H9 (cell line): Measurements from ENCODE around the gene ACADS. TPM values are rescaled to one million over a fixed set of nuclear protein-coding genes. Genes with fewer than 3 reads are reported as not detected.

Experiments used
- DNase-seq: peaks from one replicate; pipeline ENCODE4 v3.0.0-alpha.2; 2017
- H2AFZ ChIP-seq: one replicate; pipeline ENCODE4 v1.6.1; 2013; ENCODE audit warnings: mild to moderate bottlenecking, low read length, control low read depth, moderate library complexity
- H2AK5ac ChIP-seq: 2 replicates; pipeline ENCODE4 v1.6.1; 2013; ENCODE audit warnings: low read length, control low read depth, mixed read lengths; ENCODE audit not compliant: insufficient read length
- H2BK120ac ChIP-seq: one replicate; pipeline ENCODE4 v1.6.1; 2013; ENCODE audit warnings: low read depth, mild to moderate bottlenecking, low read length, control low read depth, inconsistent platforms; ENCODE audit not compliant: poor library complexity, severe bottlenecking
- H2BK12ac ChIP-seq: 2 replicates; pipeline ENCODE4 v1.6.1; 2013; ENCODE audit warnings: low read length, control low read depth, mixed read lengths, low read depth; ENCODE audit not compliant: insufficient read length
- H2BK15ac ChIP-seq: 2 replicates; pipeline ENCODE4 v1.6.1; 2013; ENCODE audit warnings: low read depth, low read length, control low read depth
- H2BK20ac ChIP-seq: one replicate; pipeline ENCODE4 v1.6.1; 2013; ENCODE audit warnings: low read depth, mild to moderate bottlenecking, low read length, control low read depth, inconsistent platforms; ENCODE audit not compliant: poor library complexity, severe bottlenecking
- H2BK5ac ChIP-seq: 2 replicates; pipeline ENCODE4 v1.6.1; 2013; ENCODE audit warnings: low read length, control low read depth, mixed read lengths; ENCODE audit not compliant: insufficient read length
- H3K14ac ChIP-seq: 2 replicates; pipeline ENCODE4 v1.6.1; 2013; ENCODE audit warnings: low read length, control low read depth; ENCODE audit not compliant: insufficient read depth
- H3K18ac ChIP-seq: 2 replicates; pipeline ENCODE4 v1.6.1; 2013; ENCODE audit warnings: low read depth, mild to moderate bottlenecking, mixed read lengths, low read length, control low read depth; ENCODE audit not compliant: insufficient read length
- H3K23ac ChIP-seq: 2 replicates; pipeline ENCODE4 v1.6.1; 2013; ENCODE audit warnings: low read length, control low read depth, mixed read lengths, low read depth; ENCODE audit not compliant: insufficient read length
- H3K23me2 ChIP-seq: 2 replicates; pipeline ENCODE4 v1.6.1; 2013; ENCODE audit warnings: low read depth, mild to moderate bottlenecking, mixed read lengths, low read length, control low read depth; ENCODE audit not compliant: insufficient read length, poor library complexity, severe bottlenecking
- H3K27ac ChIP-seq: 2 replicates; pipeline ENCODE4 v1.5.1; 2013; ENCODE audit warnings: low read length, control low read depth, mixed read lengths, low read depth; ENCODE audit not compliant: insufficient read length
- H3K27me3 ChIP-seq: 2 replicates; pipeline ENCODE4 v1.6.1; 2013; ENCODE audit warnings: low read length, control low read depth, inconsistent platforms; ENCODE audit not compliant: insufficient read depth
- H3K4ac ChIP-seq: 2 replicates; pipeline ENCODE4 v1.6.1; 2013; ENCODE audit warnings: low read depth, mild to moderate bottlenecking, control low read depth, inconsistent platforms, low read length, moderate library complexity
- H3K4me1 ChIP-seq: 2 replicates; pipeline ENCODE4 v1.6.1; 2013; ENCODE audit warnings: low read length, control low read depth, inconsistent platforms; ENCODE audit not compliant: insufficient read depth
- H3K4me2 ChIP-seq: 2 replicates; pipeline ENCODE4 v1.6.1; 2013; ENCODE audit warnings: low read length, control low read depth, mixed read lengths; ENCODE audit not compliant: insufficient read length, insufficient read depth
- H3K56ac ChIP-seq: 2 replicates; pipeline ENCODE4 v1.6.1; 2013; ENCODE audit warnings: low read depth, mild to moderate bottlenecking, mixed read lengths, low read length, control low read depth; ENCODE audit not compliant: insufficient read length
- H3K79me1 ChIP-seq: 2 replicates; pipeline ENCODE4 v1.6.1; 2013; ENCODE audit warnings: low read depth, mild to moderate bottlenecking, moderate library complexity, low read length, control low read depth, inconsistent platforms; ENCODE audit not compliant: insufficient read depth, poor library complexity, severe bottlenecking
- H3K79me2 ChIP-seq: 2 replicates; pipeline ENCODE4 v1.6.1; 2013; ENCODE audit warnings: low read length, control low read depth, inconsistent platforms; ENCODE audit not compliant: insufficient read depth
- H3K9ac ChIP-seq: 2 replicates; pipeline ENCODE4 v1.6.1; 2013; ENCODE audit warnings: low read length, control low read depth, mixed read lengths; ENCODE audit not compliant: insufficient read length; ENCODE audit errors: extremely low read depth
- H3K9me3 ChIP-seq: one replicate; pipeline ENCODE4 v1.6.1; 2013; ENCODE audit warnings: low read depth, low read length, inconsistent platforms; ENCODE audit not compliant: control insufficient read depth
- H3T11ph ChIP-seq: one replicate; pipeline ENCODE4 v1.6.1; 2013; ENCODE audit warnings: mild to moderate bottlenecking, low read length, control low read depth, inconsistent platforms
- H4K20me1 ChIP-seq: one replicate; pipeline ENCODE4 v1.6.1; 2013; ENCODE audit not compliant: control insufficient read depth, insufficient read length, insufficient read depth
- H4K5ac ChIP-seq: 2 replicates; pipeline ENCODE4 v1.6.1; 2013; ENCODE audit warnings: low read depth, mild to moderate bottlenecking, mixed read lengths, low read length, control low read depth; ENCODE audit not compliant: insufficient read length
- H4K8ac ChIP-seq: replicated peaks from 2 replicates; pipeline ENCODE4 v1.6.1; 2013; ENCODE audit warnings: low read length, control low read depth, mixed read lengths, low read depth; ENCODE audit not compliant: insufficient read length
- H4K91ac ChIP-seq: 2 replicates; pipeline ENCODE4 v1.6.1; 2013; ENCODE audit warnings: low read depth, mild to moderate bottlenecking, moderate library complexity, mixed read lengths, low read length, control low read depth; ENCODE audit not compliant: insufficient read length
- H3K27ac Mint-ChIP-seq, 3 experiments: 2 replicates in 2 of 3; 3 replicates in 1 of 3; pipeline ENCODE4 v1.8.0; 2020 to 2021; ENCODE audit warnings: mixed read lengths in 3 of 3, mild to moderate bottlenecking in 1 of 3, moderate library complexity in 1 of 3
- H3K27me3 Mint-ChIP-seq: 2 replicates; pipeline ENCODE4 v1.8.0; 2021; ENCODE audit warnings: low read depth, mild to moderate bottlenecking, moderate library complexity, mixed read lengths
- H3K36me3 Mint-ChIP-seq, 3 experiments: 2 replicates in 2 of 3; 3 replicates in 1 of 3; pipeline ENCODE4 v1.8.0; 2020 to 2021; ENCODE audit warnings: low read depth in 3 of 3, mixed read lengths in 3 of 3; ENCODE audit not compliant: insufficient read depth in 1 of 3
- H3K4me1 Mint-ChIP-seq, 2 experiments: 2 replicates each; pipeline ENCODE4 v1.8.0; 2020; ENCODE audit warnings: mixed read lengths in 2 of 2
- H3K4me3 Mint-ChIP-seq, 2 experiments: 2 replicates in 1 of 2; 3 replicates in 1 of 2; pipeline ENCODE4 v1.8.0; 2020 to 2021; ENCODE audit warnings: mild to moderate bottlenecking in 2 of 2, mixed read lengths in 2 of 2, moderate library complexity in 1 of 2
- H3K9me3 Mint-ChIP-seq, 2 experiments: 2 replicates in 1 of 2; 3 replicates in 1 of 2; pipeline ENCODE4 v1.8.0; 2020; ENCODE audit warnings: mild to moderate bottlenecking in 2 of 2, mixed read lengths in 2 of 2, moderate library complexity in 1 of 2
- CTCF ChIP-seq: fragments of 200-600 bp; sonication (generic); conservative IDR thresholded peaks from 3 replicates; pipeline ENCODE4 v1.8.0; 2021; ENCODE audit warnings: antibody characterized with exemption, mild to moderate bottlenecking
- WGBS: extraction: QIAGEN DNeasy Blood & Tissue Kit; methylation state at CpG from one replicate; pipeline ENCODE4 v1.1.7; 2013; ENCODE audit warnings: missing lambda C conversion rate, low lambda C conversion rate, mixed read lengths; ENCODE audit not compliant: insufficient read length; ENCODE audit errors: extremely low coverage; 5-methylcytosine and 5-hydroxymethylcytosine counted together
- total RNA-seq: library from RNA; stranded (reverse); gene quantifications from 2 replicates; pipeline ENCODE4 v1.2.1, GENCODE V29; 2021

Gene ACADS
- total RNA-seq, 1 experiment from 2014 or later: 8.3 TPM

DNA sequence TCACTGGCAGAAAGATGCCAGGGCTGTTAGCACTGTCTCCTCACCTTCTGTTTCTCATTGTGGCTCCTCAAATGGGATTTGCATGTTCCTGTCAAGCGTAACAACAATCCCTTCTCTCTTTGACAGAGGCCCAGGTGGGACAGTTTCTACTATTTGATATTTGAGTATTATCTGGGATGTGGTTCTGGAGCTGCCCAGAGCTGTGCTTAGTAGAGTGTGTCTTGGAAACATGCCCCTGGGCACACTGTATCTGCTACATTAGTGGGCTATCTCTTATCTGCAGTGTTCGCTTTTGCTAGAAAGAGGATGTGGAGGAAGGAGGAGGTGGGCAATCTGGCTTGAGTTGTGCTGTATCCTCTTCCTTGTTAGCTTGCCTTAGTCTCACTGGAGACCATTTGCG, 3.8 kb upstream of the ACADS start:
- H4K20me1 ChIP-seq: no peaks in the 10 kb centered on the region
- H3K79me1 ChIP-seq: no peaks in the 10 kb centered on the region
- TF ChIP-seq CTCF: no peak
- H3K14ac ChIP-seq: no peak overlapping the region
- H3K23ac ChIP-seq: no peak overlapping the region
- no peak overlapping the region for H4K5ac ChIP-seq
- no peaks in the 10 kb centered on the region for H3K9me3 ChIP-seq
- no peak overlapping the region for H3K4ac ChIP-seq
- H4K8ac ChIP-seq: no peak overlapping the region
- H3K36me3 Mint-ChIP-seq: peaks cover 33 to 72% (median 67%) of the 10 kb centered on the region in 3 experiments
- WGBS: no CpG with 5 or more reads among the region's 3 CpGs
- no peaks in the 10 kb centered on the region for H3K27me3 ChIP-seq
- no peak overlapping the region for H4K91ac ChIP-seq
- H3K79me2 ChIP-seq: 0 out of 2 replicates have a peak, but pooled peaks cover 2% of the 10 kb centered on the region
- no peak overlapping the region for H3K27ac Mint-ChIP-seq
- no peak overlapping the region for H3K4me2 ChIP-seq
- H3K27me3 Mint-ChIP-seq: peaks cover 7% of the 10 kb centered on the region; the same call in 1 of the 2 replicates
- H3K56ac ChIP-seq: no peak overlapping the region
- H3K18ac ChIP-seq: no peak overlapping the region
- no peak overlapping the region for H3K9ac ChIP-seq
- no peak overlapping the region for H2AFZ ChIP-seq
- H3K4me1 ChIP-seq: no peaks in the 10 kb centered on the region
- H3K4me1 Mint-ChIP-seq: peaks cover 14 to 17% of the 10 kb centered on the region in 2 experiments
- H3K27ac ChIP-seq: no peak overlapping the region
- H3K4me3 Mint-ChIP-seq: no peak overlapping the region
- no peak for DNase-seq
- no peaks in the 10 kb centered on the region; a peak in 1 of 5 replicates for H3K9me3 Mint-ChIP-seq
- H2BK12ac ChIP-seq: no peak overlapping the region
- H2BK20ac ChIP-seq: no peak overlapping the region
- H2BK15ac ChIP-seq: no peak overlapping the region
- no peak overlapping the region for H2BK5ac ChIP-seq
- no peak overlapping the region for H2BK120ac ChIP-seq
- no peak overlapping the region for H2AK5ac ChIP-seq
- peaks cover 5% of the 10 kb centered on the region for H3K23me2 ChIP-seq
- no peak overlapping the region for H3T11ph ChIP-seq
